BE2C (cell line): ENCODE data around the gene UNC13A.

ENCODE experiments used
- DNase-seq: peaks from one replicate; pipeline ENCODE4 v3.0.0-alpha.2; 2020
- H3K27me3 ChIP-seq: fragments of 250-450 bp; sonication (Bioruptor Pico); 2 replicates; pipeline ENCODE4 v1.5.1; 2020; ENCODE audit warnings: mild to moderate bottlenecking
- H3K36me3 ChIP-seq: fragments of 250-450 bp; sonication (Bioruptor Pico); 2 replicates; pipeline ENCODE4 v1.5.1; 2020; ENCODE audit warnings: mild to moderate bottlenecking
- H3K4me1 ChIP-seq: fragments of 250-450 bp; sonication (Bioruptor Pico); 2 replicates; pipeline ENCODE4 v1.5.1; 2020
- H3K4me3 ChIP-seq: 2 replicates; pipeline ENCODE4 v1.5.1; 2011; ENCODE audit warnings: low read depth, low read length
- H3K9me3 ChIP-seq: fragments of 250-450 bp; sonication (Bioruptor Pico); 2 replicates; pipeline ENCODE4 v1.5.1; 2020
- TF ChIP-seq, protein P1 (sequence below): IDR thresholded peaks from 2 replicates; pipeline ENCODE4 v1.5.1; 2012; ENCODE audit warnings: mild to moderate bottlenecking, low read depth, low read length

UNC13A gene

DNA sequence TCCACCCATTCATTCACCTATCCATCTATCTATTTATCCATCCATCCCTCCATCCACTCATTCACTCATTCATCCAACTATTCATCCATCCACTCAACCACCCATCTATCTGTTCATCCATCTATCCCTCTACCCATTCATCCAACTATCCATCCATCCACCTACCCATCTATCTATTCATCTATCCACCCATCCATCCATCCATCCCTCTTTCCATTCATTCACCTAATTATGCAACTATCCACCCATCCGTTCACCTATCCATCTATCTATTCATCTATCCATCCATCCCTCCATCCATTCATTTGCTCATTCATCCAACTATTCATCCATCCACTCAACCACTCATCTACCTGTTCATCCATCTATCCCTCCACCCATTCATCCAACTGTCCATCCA, 54.5 kb downstream of the UNC13A start:
- Histone ChIP-seq H3K27me3 (no peaks in the 10 kb centered on the region), H3K36me3 (peaks cover 39% of the 10 kb centered on the region), H3K4me1 (no peaks in the 10 kb centered on the region), H3K9me3 (no peaks in the 10 kb centered on the region), H3K4me3 (no peak overlapping the region)
- no peak for DNase-seq
- TF ChIP-seq, protein P1, sequence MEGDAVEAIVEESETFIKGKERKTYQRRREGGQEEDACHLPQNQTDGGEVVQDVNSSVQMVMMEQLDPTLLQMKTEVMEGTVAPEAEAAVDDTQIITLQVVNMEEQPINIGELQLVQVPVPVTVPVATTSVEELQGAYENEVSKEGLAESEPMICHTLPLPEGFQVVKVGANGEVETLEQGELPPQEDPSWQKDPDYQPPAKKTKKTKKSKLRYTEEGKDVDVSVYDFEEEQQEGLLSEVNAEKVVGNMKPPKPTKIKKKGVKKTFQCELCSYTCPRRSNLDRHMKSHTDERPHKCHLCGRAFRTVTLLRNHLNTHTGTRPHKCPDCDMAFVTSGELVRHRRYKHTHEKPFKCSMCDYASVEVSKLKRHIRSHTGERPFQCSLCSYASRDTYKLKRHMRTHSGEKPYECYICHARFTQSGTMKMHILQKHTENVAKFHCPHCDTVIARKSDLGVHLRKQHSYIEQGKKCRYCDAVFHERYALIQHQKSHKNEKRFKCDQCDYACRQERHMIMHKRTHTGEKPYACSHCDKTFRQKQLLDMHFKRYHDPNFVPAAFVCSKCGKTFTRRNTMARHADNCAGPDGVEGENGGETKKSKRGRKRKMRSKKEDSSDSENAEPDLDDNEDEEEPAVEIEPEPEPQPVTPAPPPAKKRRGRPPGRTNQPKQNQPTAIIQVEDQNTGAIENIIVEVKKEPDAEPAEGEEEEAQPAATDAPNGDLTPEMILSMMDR, result no peak

DNA sequence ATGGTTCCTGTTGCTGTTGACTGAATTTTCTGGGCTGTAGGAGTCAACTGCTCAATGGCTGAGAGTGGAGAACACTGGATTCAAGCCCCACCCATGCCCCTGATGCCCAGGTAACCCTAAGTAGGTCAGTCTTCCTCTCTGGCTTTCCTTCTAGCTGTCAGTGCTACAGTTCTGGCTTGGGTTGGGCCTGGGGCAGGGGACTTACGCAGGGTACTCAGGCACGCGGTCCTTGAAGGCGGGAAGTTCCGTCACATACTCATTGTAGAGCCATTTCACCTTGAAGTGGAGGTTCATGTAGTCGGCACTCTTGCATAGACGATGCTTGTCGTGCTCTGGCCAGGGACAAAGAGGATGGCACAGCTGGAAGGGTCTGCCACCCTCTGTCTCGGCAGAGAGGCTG, 55.6 kb downstream of the UNC13A start:
- Histone ChIP-seq H3K4me1 (no peaks in the 10 kb centered on the region), H3K27me3 (no peaks in the 10 kb centered on the region), H3K9me3 (no peaks in the 10 kb centered on the region), H3K36me3 (peaks cover 35% of the 10 kb centered on the region), H3K4me3 (no peak overlapping the region)
- DNase-seq, result no peak
- TF ChIP-seq, protein P1, result no peak

DNA sequence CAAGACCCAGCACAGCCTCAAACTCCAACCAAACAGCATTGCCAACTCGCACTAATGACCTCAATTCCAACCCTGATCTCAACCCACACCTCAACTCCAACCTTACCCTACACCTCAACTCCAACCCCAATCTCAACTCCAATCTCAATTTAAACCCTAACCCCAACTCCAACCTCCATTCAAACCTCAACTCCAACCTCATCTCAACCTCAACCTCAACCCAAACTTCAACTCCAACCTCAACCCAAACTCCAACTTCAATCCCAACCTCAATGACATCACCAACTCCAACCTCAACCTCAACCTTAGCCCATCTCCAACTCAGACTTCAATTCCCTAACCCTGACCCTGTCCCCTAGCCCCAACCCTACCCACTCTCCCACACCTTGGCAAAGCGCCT, 58.4 kb downstream of the UNC13A start:
- Histone ChIP-seq H3K4me1 (no peaks in the 10 kb centered on the region), H3K36me3 (peaks cover 40% of the 10 kb centered on the region), H3K9me3 (no peaks in the 10 kb centered on the region), H3K4me3 (no peak overlapping the region), H3K27me3 (no peaks in the 10 kb centered on the region)
- TF ChIP-seq, protein P1, result no peak
- DNase-seq, result no peak

DNA sequence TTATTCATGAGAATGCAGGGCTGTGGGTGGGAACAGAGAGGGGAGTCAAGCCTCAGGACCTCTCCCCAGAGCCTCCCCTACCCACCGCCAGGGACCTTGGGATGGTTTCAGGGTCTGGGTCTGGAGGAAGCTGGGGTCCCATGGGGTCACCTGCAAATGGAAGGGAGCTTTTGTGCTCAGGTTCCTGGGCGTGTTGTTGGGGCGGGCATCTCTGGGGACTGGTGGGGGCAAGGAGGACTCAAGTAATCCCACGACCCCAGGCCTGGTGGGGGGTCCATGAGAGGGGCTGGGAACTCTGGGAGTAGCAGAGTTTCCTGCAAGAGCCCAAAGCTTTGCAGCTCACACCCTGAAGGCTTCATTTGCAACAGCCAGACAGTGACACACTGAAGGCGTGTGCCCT, 60.2 kb downstream of the UNC13A start:
- no peaks in the 10 kb centered on the region for H3K27me3 ChIP-seq
- H3K36me3 ChIP-seq, result peaks cover 54% of the 10 kb centered on the region
- H3K4me3 ChIP-seq, result no peak overlapping the region
- TF ChIP-seq, protein P1, result no peak
- H3K4me1 ChIP-seq, result no peaks in the 10 kb centered on the region
- DNase-seq, result no peak
- H3K9me3 ChIP-seq, result no peaks in the 10 kb centered on the region

DNA sequence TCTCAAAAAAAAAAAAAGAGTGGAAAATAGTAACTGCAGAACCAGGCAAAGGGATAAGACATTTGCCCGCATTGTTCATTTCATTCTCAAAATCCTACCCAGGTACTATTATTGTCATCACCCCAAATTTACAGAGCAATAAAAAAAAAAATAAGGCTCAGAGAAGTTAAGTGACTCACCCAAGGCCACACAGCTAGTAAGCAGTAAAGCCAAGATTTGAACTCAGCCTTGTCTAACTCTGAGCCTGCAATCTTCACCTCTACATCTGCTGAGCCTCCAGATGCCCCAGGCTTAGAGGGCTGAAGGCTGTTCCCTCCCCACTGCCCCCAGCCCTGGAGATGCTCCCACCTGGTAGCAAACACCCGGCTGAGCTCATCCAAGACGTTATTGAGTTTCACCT, 61.0 kb downstream of the UNC13A start:
- no peaks in the 10 kb centered on the region for H3K9me3 ChIP-seq
- H3K27me3 ChIP-seq, result no peaks in the 10 kb centered on the region
- TF ChIP-seq, protein P1, result no peak
- no peak overlapping the region for H3K4me3 ChIP-seq
- H3K36me3 ChIP-seq, result peaks cover 52% of the 10 kb centered on the region
- no peak for DNase-seq
- no peaks in the 10 kb centered on the region for H3K4me1 ChIP-seq

DNA sequence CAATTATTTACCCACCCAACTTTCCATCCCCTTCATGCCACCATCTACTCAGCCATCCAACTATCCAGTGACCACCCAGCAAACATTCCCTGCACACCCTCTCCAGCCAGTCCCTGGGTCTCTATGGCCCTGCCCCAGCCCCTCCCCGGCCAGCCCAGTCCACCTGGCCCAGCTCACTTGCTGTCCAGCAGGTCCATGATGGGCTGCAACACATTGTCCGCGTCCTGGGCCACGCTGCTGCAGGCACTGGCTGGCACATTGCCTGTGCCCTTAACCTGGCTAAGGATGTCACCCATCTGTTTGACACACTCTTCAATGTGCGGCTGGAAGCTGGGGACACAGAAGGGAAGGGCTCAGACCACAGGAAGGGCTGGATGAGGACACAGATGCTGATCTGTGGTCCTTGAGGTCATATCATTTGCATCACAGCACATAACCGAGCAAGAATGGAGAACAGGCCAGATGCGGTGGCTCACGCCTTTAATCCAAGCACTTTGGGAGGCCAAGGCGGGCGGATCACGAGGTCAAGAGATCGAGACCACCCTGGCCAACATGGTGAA, 61.6 kb downstream of the UNC13A start:
- no peaks in the 10 kb centered on the region for H3K4me1 ChIP-seq
- no peaks in the 10 kb centered on the region for H3K27me3 ChIP-seq
- TF ChIP-seq, protein P1, result no peak
- DNase-seq, result no peak
- no peaks in the 10 kb centered on the region for H3K9me3 ChIP-seq
- H3K36me3 ChIP-seq, result peaks cover 52% of the 10 kb centered on the region
- no peak overlapping the region for H3K4me3 ChIP-seq
